WTC11 (cell line): ENCODE measurements around the gene TRIML2.

Experiments
- CREB1 ChIP-seq: sonication (generic); formaldehyde crosslinking; IDR thresholded peaks from 2 replicates; pipeline ENCODE4 v1.8.0; 2023; ENCODE audit warnings: mild to moderate bottlenecking, missing genetic modification reagents
- JUN ChIP-seq: sonication (generic); formaldehyde crosslinking; IDR thresholded peaks from 2 replicates; pipeline ENCODE4 v1.8.0; 2023; ENCODE audit warnings: mild to moderate bottlenecking, missing genetic modification reagents
- TP53 ChIP-seq: sonication (generic); formaldehyde crosslinking; IDR thresholded peaks from 2 replicates; pipeline ENCODE4 v1.8.1; 2023; ENCODE audit warnings: mild to moderate bottlenecking, missing genetic modification reagents
- TF ChIP-seq, protein P1 (sequence below): fragments of 200-600 bp; IDR thresholded peaks from 2 replicates; pipeline ENCODE4 v1.8.0; 2022; ENCODE audit warnings: antibody characterized with exemption
- TF ChIP-seq, protein P2 (sequence below): sonication (generic); formaldehyde crosslinking; IDR thresholded peaks from 2 replicates; pipeline ENCODE4 v1.8.1; 2022; ENCODE audit warnings: low read depth, mild to moderate bottlenecking, moderate library complexity, missing genetic modification reagents, borderline replicate concordance
- TF ChIP-seq, protein P3 (sequence below): sonication (generic); formaldehyde crosslinking; IDR thresholded peaks from 2 replicates; pipeline ENCODE4 v1.8.1; 2022; ENCODE audit warnings: mild to moderate bottlenecking, moderate library complexity, missing genetic modification reagents

DNA sequence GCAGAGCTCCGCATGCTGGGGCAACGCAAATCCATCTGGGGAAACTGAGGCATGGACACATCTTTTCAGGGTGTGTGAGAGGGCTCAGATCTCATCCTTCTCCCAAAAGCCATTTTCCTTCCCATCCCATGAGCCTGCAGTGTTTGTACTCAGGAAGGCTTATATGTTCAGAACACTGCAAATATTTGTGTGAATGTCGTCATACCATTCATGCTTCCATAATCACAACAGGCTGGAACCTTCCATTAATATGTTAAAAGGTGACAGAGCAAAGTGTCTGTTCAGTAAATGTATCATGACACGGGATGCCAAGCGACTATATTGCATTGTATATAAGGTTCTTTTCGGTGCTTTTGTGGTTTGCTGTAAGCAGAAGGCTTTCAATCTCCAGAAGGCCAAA is 38.4 kb upstream of the TRIML2 start:
- TF ChIP-seq, protein P1, sequence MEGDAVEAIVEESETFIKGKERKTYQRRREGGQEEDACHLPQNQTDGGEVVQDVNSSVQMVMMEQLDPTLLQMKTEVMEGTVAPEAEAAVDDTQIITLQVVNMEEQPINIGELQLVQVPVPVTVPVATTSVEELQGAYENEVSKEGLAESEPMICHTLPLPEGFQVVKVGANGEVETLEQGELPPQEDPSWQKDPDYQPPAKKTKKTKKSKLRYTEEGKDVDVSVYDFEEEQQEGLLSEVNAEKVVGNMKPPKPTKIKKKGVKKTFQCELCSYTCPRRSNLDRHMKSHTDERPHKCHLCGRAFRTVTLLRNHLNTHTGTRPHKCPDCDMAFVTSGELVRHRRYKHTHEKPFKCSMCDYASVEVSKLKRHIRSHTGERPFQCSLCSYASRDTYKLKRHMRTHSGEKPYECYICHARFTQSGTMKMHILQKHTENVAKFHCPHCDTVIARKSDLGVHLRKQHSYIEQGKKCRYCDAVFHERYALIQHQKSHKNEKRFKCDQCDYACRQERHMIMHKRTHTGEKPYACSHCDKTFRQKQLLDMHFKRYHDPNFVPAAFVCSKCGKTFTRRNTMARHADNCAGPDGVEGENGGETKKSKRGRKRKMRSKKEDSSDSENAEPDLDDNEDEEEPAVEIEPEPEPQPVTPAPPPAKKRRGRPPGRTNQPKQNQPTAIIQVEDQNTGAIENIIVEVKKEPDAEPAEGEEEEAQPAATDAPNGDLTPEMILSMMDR: no peak
- TF ChIP-seq TP53 (CRISPR knock-in tag) (no peak), CREB1 (CRISPR knock-in tag) (no peak), JUN (no peak)
- TF ChIP-seq, protein P2, sequence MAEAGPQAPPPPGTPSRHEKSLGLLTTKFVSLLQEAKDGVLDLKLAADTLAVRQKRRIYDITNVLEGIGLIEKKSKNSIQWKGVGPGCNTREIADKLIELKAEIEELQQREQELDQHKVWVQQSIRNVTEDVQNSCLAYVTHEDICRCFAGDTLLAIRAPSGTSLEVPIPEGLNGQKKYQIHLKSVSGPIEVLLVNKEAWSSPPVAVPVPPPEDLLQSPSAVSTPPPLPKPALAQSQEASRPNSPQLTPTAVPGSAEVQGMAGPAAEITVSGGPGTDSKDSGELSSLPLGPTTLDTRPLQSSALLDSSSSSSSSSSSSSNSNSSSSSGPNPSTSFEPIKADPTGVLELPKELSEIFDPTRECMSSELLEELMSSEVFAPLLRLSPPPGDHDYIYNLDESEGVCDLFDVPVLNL (CRISPR knock-in tag): no peak
- TF ChIP-seq, protein P3, sequence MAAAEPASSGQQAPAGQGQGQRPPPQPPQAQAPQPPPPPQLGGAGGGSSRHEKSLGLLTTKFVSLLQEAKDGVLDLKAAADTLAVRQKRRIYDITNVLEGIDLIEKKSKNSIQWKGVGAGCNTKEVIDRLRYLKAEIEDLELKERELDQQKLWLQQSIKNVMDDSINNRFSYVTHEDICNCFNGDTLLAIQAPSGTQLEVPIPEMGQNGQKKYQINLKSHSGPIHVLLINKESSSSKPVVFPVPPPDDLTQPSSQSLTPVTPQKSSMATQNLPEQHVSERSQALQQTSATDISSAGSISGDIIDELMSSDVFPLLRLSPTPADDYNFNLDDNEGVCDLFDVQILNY (CRISPR knock-in tag): no peak
